HPDE6-E6E7 (cell line): ENCODE measurements around the gene LCN10.

Source experiments
- DNase-seq: peaks from one replicate; pipeline ENCODE4 v3.0.0; 2011; ENCODE audit warnings: missing footprints; ENCODE audit errors: extremely low spot score

LCN10 gene

DNA sequence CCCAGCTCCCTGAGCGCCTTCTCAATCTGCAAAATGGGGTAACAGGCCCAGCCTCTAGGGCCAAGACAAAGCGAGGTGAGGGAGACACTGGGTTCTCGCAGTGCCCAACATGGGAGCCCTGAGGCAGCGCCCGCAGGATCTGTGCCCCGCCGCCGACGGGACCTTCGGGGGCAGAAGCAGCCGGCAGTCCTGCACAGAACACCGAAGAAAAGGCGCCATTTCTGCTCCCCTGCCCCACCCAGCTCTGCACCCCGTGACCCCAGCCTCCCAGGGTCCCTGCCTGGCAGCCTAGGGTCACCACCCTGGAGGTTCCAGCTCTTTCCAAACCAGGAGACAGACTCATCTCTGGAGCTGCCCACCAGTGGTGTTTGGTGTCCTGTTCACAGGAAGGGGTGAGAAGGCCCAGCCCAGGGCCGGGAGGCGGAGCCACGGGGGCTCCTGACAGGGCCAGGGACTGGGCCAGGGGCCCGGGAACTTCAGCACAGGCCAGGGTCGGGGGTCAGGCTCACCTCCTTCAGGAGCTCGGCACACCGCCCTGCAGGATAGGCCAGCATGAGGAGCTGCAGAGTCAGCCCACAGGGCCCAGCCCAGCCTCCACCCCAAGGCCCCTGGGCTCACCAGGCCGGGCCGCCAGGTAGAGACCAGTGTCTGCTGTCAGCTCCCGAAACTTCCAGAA, 12.0 kb upstream of the LCN10 start:
- no peak for DNase-seq

DNA sequence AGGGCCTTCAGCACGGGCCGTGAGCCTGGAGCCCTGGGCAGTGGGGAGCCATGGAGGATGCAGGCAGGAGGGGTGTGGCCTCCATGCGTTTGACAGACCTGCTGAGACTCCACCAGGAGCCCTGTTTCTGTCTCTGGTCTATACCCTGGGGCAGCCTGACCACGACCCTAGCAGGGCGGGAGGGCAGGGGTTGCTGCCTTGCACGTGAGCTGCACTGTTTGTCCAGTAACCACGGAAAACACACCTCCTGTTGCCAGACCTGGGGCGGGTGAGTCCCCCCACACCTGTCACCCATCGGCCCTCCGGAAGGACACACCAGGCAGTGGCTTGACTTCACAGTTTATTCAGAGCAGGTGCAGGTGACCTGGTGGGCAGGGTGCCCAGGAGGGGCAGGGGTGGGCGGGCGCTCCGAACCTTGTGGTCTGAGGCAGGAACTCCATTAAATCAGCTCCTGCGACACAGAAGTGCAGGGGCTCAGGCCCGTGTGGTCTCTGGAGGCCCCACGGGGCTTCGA, 11.4 kb upstream of the LCN10 start:
- DNase-seq: no peak

DNA sequence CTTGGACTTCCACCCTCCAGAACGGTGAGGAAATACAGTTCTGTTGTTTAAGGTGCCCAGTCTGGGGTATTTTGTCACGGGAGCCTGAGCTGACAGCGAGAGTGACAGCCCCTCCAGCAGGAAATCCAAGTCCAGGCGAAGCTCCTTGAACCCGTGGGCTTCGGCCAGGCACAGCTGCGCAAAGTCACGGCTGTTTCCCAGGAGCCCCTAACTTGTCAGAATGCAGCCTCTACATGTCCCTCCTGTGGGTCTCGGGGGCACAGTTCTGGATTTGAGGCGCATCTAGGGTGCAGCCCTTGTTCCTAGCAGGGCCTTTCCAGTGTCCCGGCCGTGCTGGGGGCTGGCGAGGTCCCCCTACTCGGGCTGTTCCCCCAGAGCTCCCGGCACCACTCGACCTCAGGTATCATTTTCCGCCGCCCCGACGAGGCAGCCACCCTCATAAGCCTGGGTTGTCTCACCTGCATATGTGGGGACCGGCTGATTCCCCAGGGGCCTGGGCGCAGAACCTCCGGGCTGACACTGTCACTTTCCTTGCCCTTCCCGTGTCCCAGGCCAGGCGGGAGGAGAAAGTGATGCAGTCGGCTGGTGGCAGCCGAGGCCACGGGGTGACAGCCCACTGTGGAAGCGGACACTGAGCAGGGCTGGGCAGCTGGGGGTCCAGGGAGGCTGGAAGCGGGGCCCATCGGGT, 10.8 kb upstream of the LCN10 start:
- DNase-seq: no peak

DNA sequence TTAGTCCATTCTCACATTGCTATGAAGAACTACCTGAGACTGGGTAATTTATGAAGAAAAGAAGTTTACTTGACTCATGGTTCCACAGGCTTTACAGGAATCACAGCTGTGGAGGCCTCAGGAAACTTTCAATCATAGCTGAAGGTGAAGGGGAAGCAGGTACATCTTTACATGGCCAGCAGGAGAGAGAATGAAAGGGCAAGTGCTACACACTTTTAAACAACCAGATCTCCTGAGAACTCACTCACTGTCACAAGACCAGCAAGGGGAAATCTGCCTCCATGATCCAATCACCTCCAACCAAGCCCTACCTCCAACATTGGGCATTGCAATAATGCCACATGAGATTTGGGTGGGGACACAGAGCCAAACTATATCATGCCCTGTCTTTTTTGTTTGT, 9.1 kb upstream of the LCN10 start:
- DNase-seq: no peak

DNA sequence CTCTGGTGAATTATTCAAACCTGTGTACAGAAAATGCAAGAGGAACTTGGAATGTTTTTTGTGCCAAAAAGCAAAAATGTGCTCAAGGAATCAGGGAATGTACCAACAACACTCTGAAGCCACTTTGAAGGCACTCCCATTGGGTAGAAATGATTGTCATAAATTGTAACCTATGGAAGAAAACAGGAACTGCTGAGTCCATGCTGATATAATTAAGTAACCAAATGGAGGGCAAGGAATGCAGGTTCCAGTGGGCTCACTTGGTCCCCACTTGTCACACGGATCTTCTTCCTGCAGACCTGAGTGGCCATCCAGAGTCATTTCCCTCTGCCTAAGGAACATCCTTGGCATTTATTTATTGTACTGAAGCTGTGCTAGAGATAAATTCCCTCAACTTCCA, 8.5 kb upstream of the LCN10 start:
- DNase-seq: no peak

DNA sequence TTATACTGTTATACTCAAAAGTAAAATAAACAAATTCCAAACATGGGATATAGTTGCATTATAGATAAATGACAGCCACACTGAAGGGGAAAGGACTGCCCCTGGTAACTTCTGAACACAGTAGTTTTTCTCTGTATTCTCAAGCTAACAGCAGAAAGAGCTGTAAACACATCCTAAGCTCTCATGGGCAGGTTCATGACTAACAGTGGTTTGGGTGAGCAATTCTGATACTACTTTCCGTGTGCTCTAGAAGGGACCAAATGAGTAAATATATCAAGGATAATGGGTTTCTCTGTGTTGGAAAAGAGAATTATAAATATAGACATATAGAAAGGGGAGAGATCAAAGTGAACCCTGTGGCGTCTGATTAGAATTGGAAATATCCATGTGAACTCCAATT, 7.8 kb upstream of the LCN10 start:
- DNase-seq: no peak

DNA sequence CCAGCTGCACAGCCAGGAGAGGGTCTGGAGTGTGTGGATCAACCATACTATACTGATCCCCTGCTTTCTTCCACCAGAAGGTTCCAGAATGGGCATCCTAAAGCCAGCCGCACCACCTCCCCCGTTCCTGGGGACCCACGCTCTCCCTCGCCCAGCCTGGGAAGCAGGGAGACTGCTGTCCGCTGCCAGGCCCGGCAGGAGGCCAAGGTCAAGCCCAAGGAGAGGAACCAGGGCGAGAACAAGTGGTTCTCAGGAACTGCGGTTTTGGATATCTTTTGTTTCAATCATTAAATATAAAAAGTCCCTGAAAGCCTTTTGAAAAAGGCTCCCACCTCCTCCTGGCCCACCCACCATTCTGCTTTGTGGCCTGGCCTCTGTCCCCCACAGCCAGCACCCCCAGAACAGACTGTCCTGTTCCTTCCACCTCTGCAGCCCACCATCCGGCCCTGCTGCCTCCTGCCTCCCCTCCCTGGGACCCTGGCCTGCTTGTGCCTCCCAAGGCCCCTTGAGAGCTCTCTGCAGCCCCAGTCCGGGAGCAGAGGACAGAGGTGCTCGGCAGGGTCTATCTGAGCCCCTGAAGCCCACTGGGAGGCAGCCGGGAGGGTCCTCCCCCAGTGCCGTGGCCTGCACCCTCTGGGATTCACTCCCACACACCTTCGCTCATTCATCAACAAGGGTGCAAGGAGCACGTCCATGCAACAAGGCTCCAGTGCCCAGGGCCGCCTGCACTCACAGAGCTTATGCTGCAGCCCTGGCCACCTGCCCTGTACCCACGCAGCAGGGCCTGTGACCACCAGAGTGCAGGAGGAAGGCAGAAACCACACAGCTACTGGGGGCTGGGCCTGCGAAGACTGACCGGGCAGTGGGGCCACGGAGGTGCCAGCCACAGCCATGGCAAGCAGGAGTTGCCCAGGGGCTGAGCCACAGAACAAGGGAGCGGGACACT, 6.2 kb upstream of the LCN10 start:
- no peak for DNase-seq

DNA sequence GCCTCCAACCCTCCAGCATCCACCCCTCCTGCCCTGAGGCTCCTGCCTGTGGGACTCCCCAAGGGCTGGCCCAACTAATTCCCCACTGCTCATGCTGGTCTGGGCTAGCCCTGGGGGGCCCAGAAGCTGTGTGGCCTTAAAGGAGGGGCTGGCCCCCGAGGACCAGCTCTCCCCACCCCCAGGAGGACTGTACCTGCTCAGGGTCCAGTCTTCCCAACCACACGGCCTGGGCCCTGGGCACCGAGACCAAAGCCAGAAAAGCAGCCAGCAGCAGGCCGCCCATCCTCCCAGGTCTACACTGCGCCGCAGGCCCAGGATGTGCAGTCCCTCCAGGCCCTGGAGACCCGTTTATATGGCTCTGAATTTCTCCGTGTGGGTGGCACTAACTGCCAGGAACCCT, 5.5 kb upstream of the LCN10 start, which contains the start of gene LCN6:
LCN6 (minus strand) TSS at position 325 of the 400 bp plus-strand sequence; CDS start at position 283, 42 bp downstream.
- DNase-seq: no peak

DNA sequence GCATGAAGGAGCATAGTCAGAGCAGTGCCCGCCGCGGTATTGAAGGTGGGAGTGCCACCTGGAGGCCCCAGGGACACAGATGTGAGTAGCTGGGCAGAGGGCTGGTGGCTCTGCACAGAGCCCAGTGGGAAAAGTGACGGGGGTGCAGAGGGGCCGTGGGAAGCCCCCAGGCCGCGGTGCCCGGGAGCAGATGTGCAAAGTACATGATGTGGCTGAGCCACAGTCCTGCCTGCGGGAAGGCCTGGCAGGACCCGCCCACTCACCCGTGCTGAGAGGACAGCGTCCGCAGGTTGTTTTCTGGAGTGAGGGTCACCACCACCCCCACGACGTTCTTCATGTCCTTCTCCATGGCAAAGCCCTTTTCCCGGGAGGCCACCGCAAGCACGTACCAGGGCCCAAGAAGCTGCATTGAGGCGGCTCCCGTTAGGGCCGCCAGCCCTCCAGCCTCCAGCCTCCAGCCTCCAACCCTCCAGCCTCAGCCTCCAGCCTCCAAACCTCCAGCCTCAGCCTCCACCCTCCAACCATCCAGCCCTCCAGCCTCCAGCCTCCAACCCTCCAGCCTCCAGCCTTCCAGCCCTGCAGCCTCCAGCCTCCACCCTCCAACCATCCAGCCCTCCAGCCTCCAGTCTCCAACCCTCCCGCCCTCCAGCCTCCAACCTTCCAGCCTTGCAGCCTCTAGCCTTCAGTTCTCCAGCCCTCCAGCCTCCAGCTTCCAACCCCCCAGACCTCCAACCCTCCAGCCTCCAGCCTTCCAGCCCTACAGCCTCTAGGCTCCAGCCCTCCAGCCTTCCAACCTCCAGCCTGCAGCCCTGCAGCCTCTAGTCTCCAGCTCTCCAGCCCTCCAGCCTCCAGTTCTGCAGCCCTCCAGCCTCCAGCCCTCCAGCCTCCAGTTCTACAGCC, 4.7 kb upstream of the LCN10 start:
- no peak for DNase-seq

DNA sequence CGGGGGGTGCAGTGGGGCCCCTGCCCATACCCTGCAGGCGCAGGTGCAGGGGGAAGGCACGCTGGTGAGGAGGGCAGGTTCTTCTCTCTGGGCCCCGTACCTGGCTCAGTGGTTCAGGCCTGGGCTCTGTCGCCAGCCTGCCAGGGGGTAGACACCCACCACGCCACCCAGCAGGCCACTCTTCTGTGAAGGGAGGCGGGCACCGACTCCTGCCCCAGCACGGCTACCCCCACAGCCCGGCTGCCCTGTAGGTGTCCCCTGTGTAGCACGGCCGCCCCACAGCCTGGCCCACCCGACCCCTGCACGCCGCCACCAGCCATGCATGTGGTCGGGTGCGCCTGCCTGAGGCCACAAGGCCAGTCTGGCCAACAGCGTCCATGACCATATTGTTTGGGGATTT, 3.9 kb upstream of the LCN10 start:
- no peak for DNase-seq

DNA sequence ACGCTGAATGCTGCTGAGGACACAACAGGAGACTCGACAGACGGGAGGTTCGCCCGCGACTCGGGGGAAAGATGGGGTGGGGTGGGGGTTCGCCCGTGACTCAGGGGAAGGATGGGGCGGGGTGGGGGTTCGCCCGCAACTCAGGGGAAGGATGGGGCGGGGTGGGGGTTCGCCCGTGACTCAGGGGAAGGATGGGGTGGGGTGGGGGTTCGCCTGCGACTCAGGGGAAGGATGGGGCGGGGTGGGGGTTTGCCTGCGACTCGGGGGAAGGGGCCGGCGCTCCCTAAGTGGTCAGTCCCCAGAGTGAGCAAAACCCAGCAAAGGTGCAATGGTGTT, 3.4 kb upstream of the LCN10 start:
- no peak for DNase-seq

DNA sequence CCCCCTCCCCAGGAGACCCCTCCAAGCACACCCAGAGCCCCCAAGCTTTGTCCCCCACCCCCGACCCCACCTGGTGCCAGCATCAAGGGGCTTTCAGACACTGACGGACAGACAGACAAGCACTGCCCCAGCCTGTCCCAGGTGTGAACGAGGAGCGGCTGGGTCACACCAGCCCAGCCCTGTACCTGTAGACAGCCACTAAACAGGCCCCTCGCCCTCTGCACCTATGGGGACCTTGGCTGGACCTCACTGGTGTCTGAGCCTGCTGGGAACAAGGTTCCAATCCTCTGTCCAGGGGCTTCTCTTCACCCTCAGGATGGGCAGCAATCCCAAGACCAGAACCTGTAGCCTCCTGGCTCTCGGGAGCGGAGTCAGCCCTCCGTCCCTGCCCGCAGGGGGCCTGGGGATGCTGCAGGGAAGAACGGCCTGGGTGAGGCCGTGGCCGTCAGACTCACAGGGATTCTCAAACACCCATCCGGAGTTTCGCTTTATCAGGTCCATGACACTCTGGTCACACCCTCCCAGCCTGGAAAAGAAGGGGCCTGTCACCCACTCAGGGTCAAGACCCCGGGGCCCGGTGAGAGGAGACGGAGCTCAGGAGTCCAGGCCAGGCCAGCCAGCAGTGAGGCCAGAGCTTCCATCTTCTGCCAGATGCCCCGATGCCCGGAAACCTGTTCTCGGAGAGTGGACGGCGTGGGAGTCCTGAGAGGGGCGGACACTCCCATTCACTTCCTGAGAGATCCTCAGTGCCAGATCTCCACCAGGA, 2.8 kb upstream of the LCN10 start:
- DNase-seq: no peak

DNA sequence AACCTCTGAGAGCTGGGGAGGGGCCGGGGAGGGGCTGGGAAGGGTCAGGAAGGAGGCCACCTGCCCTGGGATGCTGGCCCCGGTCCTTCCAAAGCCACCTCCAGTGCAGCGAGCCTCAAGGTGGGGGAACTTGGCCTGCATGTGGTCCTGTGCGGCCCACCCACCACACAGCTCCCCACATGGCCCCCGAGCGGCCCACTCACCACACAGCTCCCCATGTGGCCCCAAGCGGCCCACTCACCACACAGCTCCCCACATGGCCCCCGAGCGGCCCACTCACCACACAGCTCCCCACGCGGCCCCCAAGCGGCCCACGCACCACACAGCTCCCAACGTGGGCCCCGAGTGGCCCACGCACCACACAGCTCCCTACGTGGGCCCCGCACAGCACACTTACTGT, 2.0 kb upstream of the LCN10 start:
- no peak for DNase-seq

DNA sequence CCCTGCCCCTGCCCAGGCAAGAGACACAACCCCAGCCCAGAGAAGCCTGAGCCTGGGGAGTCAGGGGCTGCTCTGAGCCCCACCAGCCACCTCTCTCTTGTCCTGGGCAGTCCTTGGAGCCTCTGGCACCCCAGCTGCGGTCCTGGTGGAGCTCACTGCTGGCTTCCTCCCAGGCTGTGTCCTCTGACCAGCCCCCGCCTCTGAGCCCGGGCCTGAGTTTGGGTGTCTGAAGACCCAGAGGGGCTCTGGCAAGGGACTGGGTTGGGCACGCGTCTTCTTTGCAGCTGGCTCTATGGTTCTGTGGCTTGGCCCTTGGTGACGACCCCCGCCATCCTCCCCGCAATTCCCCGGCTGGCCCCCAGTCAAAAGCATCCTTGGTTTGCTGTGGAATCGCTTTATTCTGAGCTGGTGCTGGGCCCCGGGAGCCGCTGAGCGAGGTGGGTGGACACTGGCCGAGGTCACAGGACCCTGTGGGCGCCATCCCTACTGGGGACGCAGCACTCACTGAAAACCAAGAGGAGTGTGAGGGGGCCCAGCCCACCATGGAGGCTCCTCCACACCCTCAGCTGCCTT, 985 bp upstream of the LCN10 start:
- no peak for DNase-seq

DNA sequence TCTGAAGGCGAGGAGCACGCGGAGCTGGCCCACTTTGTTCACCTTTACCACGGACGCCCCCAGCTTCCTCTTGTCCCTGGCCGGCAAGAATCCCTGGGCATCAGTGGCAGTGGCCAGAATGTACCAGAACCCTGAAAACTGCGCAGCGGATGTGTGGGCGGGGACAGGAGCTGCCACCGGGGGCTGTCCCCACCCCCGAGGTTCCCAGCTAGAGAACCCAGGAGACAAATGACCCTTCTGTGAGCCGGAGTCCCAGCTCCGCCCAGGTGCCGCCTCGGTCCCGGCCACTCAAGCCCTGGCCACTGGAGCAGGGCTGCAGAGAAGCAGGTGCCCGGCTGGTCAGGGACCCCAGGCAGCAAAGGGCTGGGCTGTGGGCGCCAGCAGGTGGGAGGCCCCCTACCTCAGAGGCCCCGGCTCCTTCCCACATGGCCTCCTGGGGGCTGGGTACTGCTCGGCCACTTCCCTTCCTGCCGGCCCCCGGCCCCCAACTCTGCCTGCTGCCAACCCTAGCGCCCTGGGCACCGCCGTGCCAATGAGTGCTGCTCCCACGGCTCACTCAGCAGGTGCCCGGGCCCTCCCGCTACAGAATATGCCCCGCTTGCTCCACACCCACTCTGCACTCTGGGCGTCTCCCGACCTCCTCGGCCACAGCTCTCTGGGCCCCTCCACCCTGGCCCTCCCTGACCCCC, 713 bp downstream of the LCN10 start:
- no peak for DNase-seq

DNA sequence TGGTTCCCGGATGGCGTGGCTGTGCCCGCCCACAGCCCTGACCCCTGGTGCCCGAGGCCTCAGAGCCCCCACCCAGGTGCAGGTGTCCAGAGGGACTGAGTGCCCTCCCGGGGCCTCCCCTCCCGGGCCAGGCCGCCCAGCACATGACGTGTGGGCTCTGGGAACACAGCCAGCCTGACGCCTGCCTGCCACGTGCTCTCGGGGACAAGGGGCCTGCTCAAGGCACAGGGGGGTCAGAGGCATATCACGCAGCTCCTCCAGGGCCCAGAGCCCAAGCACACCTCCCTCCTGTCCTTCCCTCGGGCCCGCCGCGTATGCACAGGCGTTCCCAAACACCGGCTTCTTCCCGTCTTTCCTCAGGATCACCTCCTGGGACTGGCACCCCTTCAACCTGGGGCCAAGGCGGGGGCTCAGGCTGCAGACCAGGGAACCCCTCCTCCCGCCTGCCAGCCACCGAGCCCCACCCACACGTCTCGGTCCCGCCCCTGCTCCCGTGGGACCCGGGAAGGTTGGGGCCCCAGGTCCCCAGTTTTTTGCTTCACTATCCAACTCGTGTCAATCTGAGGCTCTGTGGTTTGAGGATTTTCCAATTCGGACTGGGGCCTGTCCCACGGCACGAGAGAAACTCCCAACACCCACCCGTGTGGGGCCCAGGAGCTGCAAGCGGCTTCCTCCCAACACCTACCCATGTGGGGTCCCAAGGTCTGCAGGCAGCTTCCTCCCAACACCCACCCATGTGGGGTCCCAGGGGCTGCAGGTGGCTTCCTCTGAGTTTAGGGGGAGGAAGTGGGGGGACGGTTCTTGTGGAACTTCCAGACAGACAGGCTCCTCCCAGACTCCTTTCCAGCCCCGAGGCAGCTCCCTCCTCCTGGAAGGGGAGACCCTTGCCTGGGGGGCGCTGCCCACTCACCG, 1.5 kb downstream of the LCN10 start:
- DNase-seq: no peak

DNA sequence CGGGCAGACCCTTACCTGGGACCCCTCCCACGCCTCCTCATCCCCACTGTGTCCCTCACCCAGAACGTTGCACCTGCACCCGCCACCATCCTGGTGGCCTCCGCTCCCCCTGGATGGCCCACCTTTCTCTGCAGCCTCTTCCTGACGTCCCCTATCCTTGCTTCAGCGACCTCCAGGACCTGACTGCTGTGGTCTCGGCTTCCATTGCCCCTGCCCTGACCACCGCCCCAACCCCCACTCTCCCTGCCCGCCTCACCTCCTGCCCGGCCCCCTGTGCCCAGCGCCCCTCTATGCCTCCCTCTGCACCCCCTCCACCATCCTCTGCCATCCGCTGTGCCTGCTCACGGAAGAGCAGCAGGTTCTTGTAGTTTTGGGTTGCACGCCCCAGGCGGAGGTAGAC, 2.2 kb downstream of the LCN10 start:
- DNase-seq: no peak

DNA sequence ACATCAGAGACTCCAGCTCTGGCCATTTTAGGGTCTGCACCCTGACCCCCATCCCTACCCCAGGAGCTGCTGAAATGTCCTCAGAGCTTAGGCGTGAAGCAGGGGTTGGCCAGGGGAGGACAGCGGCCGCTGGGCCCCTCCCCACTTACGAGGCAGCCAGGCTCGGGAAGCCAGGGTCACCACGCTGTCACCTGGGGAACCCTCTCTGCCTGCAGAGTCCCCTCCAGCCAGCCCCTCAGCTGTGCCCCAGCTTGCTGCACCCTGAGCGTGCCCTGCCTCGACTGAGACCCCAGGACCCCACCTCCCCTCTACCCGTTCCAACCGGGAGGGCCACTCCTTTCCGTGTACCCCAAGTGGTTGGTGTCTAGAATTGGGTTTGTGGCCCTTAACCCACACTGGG, 2.7 kb downstream of the LCN10 start:
- no peak for DNase-seq

DNA sequence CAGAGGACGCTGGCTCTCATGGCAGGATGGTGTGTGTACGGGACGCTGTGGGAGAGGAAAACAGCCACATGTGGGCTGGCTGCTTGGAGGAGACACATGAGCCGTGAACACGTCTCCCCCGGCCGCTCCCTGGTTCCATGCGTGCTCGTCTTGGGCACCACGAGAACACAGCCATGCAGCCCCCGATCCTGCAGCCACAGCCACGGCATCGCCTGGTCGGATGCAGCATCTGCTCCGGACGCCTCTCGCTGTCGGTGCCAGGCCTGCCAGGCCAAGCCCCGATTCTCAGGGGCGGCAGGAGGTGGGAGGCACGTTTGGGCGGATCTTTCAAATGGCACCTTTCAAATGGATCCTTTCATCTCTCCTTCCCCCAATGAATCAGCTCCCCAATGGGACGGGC, 3.2 kb downstream of the LCN10 start:
- DNase-seq: no peak
